ENCODE data around the gene RIPK4. TPM values are rescaled to one million over a fixed set of nuclear protein-coding genes. Genes with fewer than 3 reads are reported as not detected.

Gene RIPK4
- total RNA-seq, 1 donor from 2014 or later: not detected

DNA sequence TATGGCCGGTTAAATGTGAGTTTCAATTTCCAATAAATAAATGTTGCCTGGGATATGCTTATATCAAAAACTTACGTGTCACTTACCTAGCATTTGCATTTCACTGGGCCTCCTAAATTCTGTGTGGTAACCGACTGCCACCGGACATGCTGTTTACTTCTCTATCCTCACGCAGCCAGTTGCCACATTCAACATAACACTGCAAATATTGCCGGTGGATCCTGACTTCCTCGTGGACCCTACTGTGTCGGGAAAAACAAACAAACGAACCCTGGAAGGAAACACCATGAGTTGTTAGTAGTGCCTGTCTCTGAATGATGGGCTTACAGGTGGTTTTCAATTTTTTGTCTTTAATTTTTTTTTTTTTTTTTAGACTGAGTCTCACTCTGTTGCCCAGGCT is 54.1 kb downstream of the RIPK4 start:
- no peak overlapping the region for H3K27ac Mint-ChIP-seq (ENCODE audit: unreplicated experiment)
- H3K4me1 Mint-ChIP-seq: peaks cover 25% of the 10 kb centered on the region
- no peak for DNase-seq (ENCODE audit: low read depth, low spot score)
- no peaks in the 10 kb centered on the region for H3K9me3 Mint-ChIP-seq
- H3K36me3 Mint-ChIP-seq (ENCODE audit: low read depth): no peaks in the 10 kb centered on the region
- peaks cover 39% of the 10 kb centered on the region for H3K27me3 Mint-ChIP-seq (ENCODE audit: low read depth)
- no peak overlapping the region for H3K4me3 Mint-ChIP-seq
- TF ChIP-seq, protein P1, sequence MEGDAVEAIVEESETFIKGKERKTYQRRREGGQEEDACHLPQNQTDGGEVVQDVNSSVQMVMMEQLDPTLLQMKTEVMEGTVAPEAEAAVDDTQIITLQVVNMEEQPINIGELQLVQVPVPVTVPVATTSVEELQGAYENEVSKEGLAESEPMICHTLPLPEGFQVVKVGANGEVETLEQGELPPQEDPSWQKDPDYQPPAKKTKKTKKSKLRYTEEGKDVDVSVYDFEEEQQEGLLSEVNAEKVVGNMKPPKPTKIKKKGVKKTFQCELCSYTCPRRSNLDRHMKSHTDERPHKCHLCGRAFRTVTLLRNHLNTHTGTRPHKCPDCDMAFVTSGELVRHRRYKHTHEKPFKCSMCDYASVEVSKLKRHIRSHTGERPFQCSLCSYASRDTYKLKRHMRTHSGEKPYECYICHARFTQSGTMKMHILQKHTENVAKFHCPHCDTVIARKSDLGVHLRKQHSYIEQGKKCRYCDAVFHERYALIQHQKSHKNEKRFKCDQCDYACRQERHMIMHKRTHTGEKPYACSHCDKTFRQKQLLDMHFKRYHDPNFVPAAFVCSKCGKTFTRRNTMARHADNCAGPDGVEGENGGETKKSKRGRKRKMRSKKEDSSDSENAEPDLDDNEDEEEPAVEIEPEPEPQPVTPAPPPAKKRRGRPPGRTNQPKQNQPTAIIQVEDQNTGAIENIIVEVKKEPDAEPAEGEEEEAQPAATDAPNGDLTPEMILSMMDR (conservative IDR thresholded peaks at IDR 0.05): no peak

GRCh38 chr21:41712201-41712600 is 54.7 kb downstream of the RIPK4 start:
- no peaks in the 10 kb centered on the region for H3K9me3 Mint-ChIP-seq
- no peak overlapping the region for H3K27ac Mint-ChIP-seq (ENCODE audit: unreplicated experiment)
- peak overlapping the region; percentile 32 for H3K4me3 Mint-ChIP-seq
- TF ChIP-seq, protein P1 (conservative IDR thresholded peaks at IDR 0.05): no peak
- H3K4me1 Mint-ChIP-seq: peaks cover 25% of the 10 kb centered on the region
- DNase-seq (ENCODE audit: low read depth, low spot score): no peak
- peaks cover 39% of the 10 kb centered on the region for H3K27me3 Mint-ChIP-seq (ENCODE audit: low read depth)
- H3K36me3 Mint-ChIP-seq (ENCODE audit: low read depth): no peaks in the 10 kb centered on the region

GRCh38 chr21:41711416-41712007 is 55.3 kb downstream of the RIPK4 start:
- no peak overlapping the region for H3K27ac Mint-ChIP-seq (ENCODE audit: unreplicated experiment)

DNA sequence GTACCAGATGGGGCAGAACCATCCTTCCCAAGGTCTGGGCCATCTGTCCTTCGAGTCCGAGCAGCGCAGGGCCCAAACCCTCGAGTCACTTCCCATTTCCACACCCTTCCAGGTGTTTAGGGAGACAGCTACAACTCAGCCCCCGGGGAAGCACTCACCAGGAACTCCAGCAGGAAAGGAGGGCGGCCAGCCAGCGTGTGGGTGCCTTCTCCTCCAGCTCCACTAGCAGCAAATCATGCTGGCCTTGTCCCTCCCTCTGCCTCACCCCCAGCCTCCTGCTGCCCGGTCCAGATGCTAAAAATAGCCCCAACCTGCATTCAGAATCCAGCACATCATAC is 56.1 kb downstream of the RIPK4 start:
- Mint-ChIP-seq H3K4me1 (peaks cover 22% of the 10 kb centered on the region), H3K27me3 (ENCODE audit: low read depth) (peaks cover 38% of the 10 kb centered on the region), H3K4me3 (no peak overlapping the region), H3K9me3 (no peaks in the 10 kb centered on the region), H3K27ac (ENCODE audit: unreplicated experiment) (no peak overlapping the region), H3K36me3 (ENCODE audit: low read depth) (no peaks in the 10 kb centered on the region)
- TF ChIP-seq, protein P1 (conservative IDR thresholded peaks at IDR 0.05): no peak
- no peak for DNase-seq (ENCODE audit: low read depth, low spot score)

More at GRCh38 chr21:41711416-41712007, 55.3 kb downstream of the RIPK4 start:
- Mint-ChIP-seq H3K27me3 (ENCODE audit: low read depth) (peaks cover 39% of the 10 kb centered on the region), H3K4me1 (peaks cover 29% of the 10 kb centered on the region), H3K4me3 (no peak overlapping the region), H3K36me3 (ENCODE audit: low read depth) (no peaks in the 10 kb centered on the region), H3K9me3 (no peaks in the 10 kb centered on the region)
- DNase-seq (ENCODE audit: low read depth, low spot score): no peak
- TF ChIP-seq, protein P1 (conservative IDR thresholded peaks at IDR 0.05): no peak

DNA sequence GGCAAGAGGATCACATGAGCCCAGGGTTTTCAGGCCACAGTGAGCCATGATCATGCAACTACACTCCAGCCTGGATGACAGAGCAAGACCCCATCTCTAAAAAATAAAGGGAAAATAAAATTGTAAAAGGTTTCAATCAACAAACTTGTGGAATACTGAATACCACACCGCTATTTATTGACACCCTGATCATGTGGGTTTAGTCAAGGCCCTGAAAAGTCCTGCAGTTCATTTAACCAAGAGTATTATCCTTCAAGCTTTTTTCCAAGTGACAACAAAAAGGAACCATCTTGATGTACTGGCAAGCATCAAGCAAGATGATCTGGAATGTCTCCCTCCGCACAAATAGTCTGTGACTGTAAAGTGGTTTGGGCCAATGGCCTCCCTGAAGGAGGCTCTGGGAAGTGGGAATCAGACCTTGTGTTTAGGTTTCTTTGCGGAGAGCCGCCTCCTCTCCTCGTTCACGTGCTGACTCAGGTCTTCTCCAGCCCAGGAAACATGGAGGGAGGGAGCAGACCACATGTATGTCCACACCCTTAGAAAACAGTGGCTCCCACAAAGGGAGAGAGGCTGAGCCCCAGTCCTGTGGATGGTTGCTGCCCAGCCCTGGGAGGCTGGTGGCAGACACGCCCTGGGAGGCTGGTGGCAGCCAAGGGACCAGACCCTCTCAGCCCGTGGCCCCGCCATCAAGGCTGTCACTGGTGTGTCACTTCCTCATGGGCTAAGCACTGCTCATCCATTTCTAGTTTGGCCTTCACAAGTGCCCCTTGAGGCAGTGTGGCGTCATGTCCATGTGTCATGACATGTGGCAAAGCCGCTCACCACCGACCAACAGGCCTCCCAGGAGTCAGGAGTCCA is 56.7 kb downstream of the RIPK4 start:
- H3K4me3 Mint-ChIP-seq: no peak overlapping the region
- no peak overlapping the region for H3K27ac Mint-ChIP-seq (ENCODE audit: unreplicated experiment)
- DNase-seq (ENCODE audit: low read depth, low spot score): no peak
- H3K27me3 Mint-ChIP-seq (ENCODE audit: low read depth): peaks cover 33% of the 10 kb centered on the region
- peaks cover 18% of the 10 kb centered on the region for H3K4me1 Mint-ChIP-seq
- TF ChIP-seq, protein P1 (conservative IDR thresholded peaks at IDR 0.05): no peak
- H3K36me3 Mint-ChIP-seq (ENCODE audit: low read depth): no peaks in the 10 kb centered on the region
- H3K9me3 Mint-ChIP-seq: no peaks in the 10 kb centered on the region
